Sigmoid colon (tissue), 4 donors: Measurements from ENCODE around the gene PLAC8.

Source experiments
- EP300 ChIP-seq, 4 donors: sonication (generic); formaldehyde crosslinking; IDR thresholded peaks; one replicate each; pipeline ENCODE4 v1.6.1; 2017; ENCODE audit warnings: antibody characterized with exemption in 4 of 4
- POLR2A ChIP-seq, 2 donors: fragments of 450-650 bp; IDR thresholded peaks; one replicate each; pipeline ENCODE4 v1.6.1; 2016; ENCODE audit warnings: antibody characterized with exemption in 2 of 2, mild to moderate bottlenecking in 2 of 2, moderate library complexity in 2 of 2
- POLR2AphosphoS5 ChIP-seq, 4 donors: sonication (generic); formaldehyde crosslinking; IDR thresholded peaks; one replicate each; pipeline ENCODE4 v1.6.1; 2017; ENCODE audit warnings: antibody characterized with exemption in 4 of 4
- TF ChIP-seq, protein P1 (sequence below), 4 experiments: fragments of 450-650 bp in 3 of 4; fragments of 200-600 bp in 1 of 4; IDR thresholded peaks; one replicate each; pipeline ENCODE4 v1.5.1; 2016 to 2019; ENCODE audit warnings: antibody characterized with exemption in 4 of 4, mild to moderate bottlenecking in 3 of 4, moderate library complexity in 2 of 4

DNA sequence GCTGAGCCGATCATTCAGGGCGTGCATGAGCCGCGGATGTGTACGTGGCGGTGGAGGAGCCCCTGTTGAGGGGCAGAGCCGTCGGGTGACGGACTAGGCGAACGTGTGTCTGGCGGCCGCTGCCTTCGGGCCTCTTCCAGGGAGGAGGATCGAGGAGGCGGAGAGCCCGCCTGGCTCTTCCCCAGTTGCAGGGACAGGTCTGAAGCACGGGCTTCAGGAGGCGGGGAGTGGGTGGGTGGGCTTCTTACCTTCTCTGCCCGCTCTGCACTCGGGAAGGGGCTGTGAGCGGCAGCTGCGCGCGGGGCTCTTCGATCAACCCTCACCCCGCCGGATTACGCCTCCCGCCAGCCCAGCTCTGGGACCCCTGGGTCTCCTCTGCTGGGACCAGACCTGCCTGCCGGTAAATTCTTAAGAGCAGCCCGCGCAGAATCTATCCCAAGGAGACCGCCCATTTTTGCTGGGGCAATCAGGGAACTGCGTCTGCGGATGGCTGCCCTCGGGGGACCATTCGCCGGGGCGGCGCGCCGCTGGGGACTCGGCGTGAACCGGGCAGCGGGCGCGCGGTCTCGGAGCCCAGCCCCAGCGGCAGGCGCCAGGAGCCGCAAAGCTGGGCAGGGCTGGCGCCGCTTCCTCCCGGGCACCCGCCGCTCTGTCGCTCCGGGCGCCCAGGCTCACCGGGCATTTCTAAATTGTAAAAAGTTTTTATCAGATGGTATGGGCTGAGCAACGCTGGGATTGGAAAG is 4.9 kb downstream of the PLAC8 start:
- TF ChIP-seq POLR2AphosphoS5 (IDR thresholded peaks at IDR 0.05) (no peak), POLR2A (IDR thresholded peaks at IDR 0.05) (no peak), EP300 (IDR thresholded peaks at IDR 0.05) (no peak)
- TF ChIP-seq, protein P1, sequence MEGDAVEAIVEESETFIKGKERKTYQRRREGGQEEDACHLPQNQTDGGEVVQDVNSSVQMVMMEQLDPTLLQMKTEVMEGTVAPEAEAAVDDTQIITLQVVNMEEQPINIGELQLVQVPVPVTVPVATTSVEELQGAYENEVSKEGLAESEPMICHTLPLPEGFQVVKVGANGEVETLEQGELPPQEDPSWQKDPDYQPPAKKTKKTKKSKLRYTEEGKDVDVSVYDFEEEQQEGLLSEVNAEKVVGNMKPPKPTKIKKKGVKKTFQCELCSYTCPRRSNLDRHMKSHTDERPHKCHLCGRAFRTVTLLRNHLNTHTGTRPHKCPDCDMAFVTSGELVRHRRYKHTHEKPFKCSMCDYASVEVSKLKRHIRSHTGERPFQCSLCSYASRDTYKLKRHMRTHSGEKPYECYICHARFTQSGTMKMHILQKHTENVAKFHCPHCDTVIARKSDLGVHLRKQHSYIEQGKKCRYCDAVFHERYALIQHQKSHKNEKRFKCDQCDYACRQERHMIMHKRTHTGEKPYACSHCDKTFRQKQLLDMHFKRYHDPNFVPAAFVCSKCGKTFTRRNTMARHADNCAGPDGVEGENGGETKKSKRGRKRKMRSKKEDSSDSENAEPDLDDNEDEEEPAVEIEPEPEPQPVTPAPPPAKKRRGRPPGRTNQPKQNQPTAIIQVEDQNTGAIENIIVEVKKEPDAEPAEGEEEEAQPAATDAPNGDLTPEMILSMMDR (IDR thresholded peaks at IDR 0.05): no peak
